ENCODE results near the gene AREL1.
"Not testable (repeated sequence)": the region's sequence is repeated elsewhere in the genome, so short reads cannot be mapped to it uniquely, and the experiment has no call there.

AREL1 gene, protein sequence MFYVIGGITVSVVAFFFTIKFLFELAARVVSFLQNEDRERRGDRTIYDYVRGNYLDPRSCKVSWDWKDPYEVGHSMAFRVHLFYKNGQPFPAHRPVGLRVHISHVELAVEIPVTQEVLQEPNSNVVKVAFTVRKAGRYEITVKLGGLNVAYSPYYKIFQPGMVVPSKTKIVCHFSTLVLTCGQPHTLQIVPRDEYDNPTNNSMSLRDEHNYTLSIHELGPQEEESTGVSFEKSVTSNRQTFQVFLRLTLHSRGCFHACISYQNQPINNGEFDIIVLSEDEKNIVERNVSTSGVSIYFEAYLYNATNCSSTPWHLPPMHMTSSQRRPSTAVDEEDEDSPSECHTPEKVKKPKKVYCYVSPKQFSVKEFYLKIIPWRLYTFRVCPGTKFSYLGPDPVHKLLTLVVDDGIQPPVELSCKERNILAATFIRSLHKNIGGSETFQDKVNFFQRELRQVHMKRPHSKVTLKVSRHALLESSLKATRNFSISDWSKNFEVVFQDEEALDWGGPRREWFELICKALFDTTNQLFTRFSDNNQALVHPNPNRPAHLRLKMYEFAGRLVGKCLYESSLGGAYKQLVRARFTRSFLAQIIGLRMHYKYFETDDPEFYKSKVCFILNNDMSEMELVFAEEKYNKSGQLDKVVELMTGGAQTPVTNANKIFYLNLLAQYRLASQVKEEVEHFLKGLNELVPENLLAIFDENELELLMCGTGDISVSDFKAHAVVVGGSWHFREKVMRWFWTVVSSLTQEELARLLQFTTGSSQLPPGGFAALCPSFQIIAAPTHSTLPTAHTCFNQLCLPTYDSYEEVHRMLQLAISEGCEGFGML

DNA sequence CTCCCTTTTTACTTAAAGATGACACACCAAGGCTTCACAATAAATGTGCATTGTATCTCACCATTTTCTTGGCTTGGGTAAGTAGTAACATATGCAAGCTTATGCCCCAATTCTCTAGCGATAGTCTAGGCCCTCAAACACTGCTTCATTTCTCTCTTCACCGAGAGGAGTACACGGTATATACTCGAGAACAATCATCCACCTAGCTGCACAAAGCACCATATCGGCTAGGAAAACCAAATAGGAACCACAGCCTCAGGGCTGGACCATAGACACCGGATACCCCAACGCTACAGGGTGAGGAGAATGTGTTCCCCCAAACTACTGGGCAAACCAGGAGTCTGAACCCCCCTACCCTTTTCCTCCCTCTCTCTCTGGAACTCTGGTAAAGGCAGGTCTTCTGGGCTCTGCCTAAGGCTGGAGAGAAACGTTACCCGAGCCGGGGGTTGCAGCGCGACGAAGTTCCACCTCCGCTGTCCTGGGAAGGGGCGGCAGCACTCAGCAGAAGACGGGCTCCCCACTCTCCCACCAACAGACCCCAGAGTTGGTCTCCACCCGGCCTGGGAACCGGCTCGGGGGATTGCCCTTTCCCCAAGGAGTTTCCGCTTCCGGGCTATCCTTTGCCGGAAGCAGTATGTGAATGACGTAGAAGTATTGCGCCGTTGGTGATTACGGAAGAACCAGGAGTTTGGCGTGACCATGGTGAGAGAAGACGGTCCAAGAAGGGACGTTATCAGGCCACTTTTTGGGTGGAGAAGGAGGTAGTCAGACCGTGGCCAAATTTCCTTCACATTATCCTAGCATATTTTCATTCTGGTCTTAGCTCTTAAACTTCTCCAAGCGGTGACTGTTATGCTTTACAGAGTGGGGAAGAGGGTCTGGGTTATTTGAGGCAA is at the start of gene AREL1, which contains the start of gene FCF1:
Gene AREL1 (minus strand): TSS at position 582 of the 896 bp plus-strand sequence. CDS start 27,465 bp downstream, outside the sequence.
Gene FCF1 (plus strand): TSS at position 646 of the 896 bp plus-strand sequence. CDS start 54 bp downstream, at position 700.
- DNase-seq: peak; percentile 72

DNA sequence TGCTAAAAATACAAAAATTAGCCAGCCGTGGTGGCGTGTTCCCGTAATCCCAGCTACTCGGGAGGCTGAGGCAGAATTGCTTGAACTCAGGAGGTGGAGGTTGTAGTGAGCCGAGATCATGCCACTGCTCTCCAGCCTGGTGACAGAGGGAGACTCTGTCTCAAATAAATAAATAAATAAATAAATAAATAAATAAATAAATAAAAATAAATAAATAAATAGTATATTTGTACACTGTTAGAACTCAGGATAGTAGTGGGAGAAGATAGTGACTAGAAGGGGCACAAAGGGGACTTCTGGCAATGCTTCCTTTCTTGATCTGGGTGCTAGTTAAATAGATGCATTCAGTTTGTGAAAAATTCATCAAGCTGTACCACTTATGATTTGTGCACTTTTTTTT is 45.6 kb upstream of the AREL1 start:
- not testable (repeated sequence) for DNase-seq

DNA sequence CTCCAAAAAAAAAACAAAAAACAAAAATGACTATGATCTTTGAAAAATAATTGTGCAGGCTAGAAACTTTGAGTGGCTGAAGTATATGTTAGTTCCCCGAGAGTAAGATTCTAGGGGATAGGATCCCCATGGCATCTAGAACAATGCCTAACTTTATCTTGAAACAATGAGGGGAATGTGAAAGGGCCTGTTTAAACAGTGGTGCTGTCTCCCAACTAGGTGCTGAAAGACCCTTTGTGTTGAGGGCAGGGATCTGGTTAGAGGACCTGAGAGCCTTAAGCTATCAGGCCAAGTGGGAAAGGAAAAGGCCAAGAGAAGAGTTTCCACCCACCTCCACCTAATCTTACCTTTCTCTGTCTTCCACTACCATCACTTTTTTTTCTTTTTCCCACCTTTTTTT is 43.4 kb upstream of the AREL1 start:
- no peak for DNase-seq

DNA sequence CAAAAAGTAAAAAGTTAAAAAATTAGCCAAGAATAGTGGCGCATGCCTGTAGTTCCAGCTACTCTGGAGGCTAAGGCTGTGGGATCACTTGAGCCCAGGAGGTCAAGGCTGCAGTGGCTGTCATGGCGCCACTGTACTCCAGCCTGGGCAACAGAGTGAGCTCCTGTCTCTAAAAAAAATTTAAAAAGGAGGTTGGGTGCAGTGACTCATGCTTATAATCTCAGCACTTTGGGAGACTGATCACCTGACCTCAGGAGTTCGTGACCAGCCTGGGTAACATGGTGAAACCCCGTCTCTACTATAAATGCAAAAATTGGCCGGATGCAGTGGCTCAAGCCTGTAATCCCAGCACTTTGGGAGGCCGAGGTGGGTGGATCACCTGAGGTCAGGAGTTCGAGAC is 42.0 kb upstream of the AREL1 start:
- no peak for DNase-seq

DNA sequence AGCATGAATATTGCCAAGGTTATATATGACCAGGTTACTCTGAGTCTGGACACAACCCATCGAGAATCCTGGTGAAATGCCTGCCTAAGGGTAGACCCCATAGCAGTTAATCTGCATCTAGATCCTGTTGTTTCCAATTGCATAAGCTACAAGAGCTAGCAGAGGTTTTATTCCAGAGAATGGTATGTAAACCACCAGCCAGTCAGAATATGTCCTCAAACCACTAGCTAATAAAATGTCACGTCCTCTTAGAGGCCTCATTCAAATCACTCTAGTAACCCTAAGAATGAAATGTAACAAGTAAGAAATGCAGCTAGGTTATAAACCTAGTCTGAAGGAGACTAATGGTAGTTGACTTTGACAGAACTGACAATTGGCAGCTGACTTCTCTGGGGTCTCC is 41.3 kb upstream of the AREL1 start:
- DNase-seq: no peak

DNA sequence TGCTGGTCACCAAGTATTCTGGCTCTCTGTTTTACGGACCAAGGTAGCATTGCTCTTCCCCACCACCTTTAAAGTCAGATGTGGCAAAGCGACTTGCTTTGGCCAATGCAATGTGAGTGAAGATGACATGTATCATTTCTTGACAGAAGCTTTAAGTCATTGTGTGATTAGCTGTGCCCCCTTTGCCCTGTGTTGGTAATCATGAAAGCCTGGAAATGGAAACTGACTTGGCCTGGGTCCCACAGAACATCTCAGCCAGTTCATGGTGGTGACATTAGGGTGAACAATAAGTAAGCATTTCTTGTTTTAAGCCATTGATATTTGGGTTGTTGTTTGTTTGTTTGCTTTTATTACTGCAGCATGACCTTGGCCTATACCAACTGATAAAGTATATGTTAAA is 34.4 kb upstream of the AREL1 start:
- DNase-seq: no peak

DNA sequence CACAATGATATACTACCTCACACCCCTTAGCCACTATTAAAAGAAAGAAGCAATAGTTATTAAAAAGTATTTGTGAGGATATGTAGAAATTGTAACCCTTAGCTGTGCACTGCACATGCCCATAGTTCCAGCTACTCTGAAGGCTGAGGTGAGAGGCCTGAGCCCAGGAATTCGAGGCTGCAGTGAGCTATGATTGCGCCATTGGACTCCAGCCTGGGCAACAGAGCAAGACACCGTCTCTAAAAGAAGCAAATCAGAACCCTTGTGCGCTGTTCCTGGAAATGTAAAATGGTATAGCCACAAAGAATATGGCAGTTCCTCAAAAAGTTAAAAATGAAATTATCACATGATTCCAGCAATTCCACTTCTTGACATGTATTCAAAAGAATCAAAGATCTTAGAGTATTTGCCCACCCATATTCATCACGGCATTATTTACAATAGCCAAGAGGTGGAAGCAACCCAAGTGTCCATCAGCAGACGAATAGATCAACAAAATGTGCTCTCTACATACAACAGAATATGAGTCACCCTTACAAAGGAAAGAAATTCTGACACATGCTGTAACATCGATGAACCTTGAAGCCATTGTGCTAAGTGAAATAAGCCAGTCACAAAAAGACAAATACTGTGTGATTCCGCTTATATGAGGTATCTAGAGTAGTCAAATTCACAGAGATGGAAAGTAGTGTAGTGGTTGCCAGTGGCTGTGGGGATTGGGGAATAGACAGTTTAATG is 26.6 kb upstream of the AREL1 start:
- no peak for DNase-seq

DNA sequence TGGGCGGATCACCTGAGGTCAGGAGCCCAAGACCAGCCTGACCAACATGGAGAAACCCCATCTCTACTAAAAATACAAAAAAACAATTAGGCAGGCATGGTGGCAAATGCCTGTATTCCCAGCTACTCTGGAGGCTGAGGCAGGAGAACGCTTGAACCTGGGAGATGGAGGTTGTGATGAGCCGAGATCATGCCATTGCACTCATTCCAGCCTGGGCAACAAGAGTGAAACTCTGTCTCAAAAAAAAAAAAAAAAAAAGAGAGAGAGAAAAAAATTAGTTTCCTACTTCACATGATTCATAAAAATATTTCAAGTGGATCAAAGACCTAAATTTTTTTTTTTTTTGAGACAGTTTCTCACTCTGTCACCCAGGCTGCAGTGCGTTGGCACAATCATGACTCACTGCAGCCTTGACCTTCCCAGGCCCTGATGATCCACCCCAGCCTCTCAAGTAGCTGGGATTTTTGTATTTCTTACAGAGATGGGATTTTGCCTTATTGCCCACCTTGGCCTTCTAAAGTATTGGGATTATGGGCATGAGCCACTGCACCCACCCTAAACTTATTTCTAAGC is 25.0 kb upstream of the AREL1 start:
- DNase-seq: no peak

DNA sequence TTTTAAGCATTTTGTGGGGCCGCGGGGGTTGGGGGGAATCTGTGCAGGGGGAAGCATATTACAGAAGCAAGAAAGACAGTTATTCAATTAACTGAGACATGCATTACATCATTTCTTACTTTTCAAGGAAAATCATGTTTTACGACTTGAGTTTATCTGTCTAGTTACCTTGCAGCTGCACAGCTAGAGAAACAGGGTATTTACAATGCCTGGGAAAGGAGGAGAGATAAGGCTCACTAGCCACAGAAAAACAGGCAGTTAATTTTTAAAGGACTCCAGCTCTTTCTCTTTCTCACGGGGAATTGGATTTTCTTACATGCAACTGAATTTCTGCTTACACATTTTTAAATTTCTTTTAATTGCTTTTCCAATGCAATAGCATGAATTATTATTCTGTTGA is 22.2 kb upstream of the AREL1 start:
- DNase-seq: no peak

DNA sequence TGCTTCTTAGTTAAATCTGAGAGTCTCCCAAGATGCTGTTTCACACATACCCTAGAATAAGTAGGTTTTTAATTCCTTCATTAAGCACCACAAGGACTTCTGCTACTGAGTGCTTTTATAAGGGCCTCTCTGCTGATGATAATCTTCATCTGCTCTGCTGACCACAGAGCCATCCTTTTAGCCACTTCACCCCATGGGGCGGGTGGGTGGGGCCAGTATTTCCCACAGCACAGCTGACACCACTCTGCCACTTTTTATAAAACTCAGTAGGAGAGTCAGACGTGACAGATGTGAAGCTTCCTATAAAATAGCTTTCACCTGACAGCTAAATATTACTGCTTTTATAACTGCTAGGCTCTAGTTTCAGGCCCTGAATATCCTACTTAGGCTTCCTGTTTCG is 20.3 kb upstream of the AREL1 start:
- no peak for DNase-seq

DNA sequence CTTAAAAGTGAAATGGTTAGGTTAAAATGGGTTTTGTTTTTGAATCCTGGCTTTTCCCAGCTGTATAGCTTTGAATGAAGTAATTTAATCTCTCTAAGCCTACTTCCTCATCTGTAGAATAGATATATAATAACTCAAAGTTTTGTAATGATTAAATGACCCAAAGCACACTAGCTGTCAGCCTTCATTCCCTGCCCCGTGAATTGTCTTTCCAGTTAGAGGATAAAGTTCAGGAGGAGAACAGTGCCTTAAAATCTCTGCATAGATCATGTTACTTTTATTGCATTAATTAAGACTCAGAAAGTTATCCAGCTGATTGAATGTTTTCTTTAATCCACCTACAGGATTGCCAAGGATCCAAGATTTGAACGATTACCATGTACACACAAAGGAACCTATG is 19.5 kb upstream of the AREL1 start:
- DNase-seq: no peak

DNA sequence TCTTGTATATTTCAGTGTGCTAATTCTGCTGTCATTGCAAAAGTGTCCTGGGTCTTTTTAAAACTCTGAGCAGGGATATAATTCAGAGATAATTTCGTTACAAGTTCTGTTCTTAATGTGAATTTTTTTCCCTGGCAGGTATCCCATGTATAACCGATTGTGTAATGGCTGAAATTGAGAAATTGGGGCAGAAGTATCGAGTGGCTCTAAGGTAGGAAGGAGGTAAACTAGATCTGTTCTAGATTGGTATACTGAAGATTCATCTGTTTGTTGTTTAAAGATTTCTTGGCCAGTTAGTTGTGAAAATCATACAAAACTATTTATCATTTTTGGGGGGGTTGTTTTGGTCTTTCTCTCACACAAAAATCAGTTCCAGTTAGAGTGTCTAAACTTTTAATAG is 10.3 kb upstream of the AREL1 start:
- DNase-seq: no peak

DNA sequence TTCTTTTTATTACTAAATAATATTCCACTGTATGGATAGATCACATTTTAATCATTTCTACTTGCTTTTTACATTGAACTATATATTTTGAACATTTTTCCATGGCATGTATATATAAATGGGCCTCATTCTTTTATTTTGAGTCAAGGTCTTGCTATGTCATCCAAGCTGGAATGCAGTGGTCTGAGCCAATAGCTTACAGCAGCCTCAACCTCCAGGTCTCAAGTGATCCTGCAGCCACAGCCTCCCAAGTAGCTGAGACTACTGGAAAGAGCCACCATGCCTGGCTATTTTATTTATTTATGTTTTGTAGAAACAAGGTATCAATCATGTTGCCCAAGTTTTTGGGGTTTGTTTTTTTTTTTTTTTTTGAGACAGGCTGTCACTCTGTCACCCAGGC is 7.6 kb upstream of the AREL1 start:
- DNase-seq: no peak

DNA sequence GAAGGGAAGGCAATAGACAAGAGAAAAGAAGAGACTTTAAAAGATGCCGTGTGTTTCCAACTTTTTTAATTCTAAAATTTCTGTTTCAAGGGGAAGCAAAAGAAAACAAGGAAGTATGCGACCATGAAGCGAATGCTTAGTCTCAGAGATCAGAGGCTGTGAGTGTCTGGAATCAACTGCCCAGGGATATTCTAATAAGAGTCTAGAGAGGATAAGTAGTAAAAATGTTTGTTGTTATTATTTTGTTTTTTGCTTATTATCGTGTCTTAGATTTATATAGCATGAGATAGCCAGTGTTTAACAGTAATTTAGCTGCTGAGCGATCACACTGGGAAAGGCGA is 485 bp upstream of the AREL1 start:
- no peak for DNase-seq

DNA sequence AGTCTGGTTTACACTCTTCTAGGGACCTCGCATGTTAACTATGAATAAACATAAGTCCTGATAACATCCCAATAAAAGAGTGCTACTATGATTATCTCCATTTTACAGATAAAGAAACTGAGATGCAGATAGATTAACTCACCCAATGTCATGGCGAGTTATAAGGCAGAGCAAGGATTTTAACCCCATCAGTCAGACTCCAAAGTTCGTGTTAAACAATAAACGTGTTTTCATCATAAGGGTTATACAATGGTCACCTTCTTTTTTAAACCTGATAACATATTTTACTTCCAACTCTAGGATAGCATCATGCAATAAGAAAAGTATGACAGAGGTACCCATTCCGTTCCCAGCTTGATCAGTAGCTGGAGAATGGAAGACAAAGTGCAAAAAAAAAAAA is 1.2 kb downstream of the AREL1 start:
- DNase-seq: no peak

DNA sequence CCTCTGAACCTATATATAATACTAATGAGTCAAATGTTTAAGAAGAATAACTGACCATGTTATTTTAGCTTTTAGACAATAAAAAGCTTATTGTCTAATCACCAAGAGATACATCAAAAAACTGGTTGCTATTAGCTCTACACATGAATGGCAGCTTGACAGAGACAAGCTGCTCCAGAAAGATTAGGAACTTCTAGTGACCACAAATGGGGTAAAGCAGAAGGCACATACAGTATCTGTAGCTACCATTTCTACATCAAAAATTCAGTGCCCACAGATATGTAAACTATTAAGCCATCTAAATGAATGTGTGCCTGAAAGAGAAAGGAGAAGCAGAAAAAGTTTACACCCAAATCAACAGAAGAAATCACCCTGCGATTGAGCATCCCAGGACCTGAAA is 2.4 kb downstream of the AREL1 start:
- no peak for DNase-seq

DNA sequence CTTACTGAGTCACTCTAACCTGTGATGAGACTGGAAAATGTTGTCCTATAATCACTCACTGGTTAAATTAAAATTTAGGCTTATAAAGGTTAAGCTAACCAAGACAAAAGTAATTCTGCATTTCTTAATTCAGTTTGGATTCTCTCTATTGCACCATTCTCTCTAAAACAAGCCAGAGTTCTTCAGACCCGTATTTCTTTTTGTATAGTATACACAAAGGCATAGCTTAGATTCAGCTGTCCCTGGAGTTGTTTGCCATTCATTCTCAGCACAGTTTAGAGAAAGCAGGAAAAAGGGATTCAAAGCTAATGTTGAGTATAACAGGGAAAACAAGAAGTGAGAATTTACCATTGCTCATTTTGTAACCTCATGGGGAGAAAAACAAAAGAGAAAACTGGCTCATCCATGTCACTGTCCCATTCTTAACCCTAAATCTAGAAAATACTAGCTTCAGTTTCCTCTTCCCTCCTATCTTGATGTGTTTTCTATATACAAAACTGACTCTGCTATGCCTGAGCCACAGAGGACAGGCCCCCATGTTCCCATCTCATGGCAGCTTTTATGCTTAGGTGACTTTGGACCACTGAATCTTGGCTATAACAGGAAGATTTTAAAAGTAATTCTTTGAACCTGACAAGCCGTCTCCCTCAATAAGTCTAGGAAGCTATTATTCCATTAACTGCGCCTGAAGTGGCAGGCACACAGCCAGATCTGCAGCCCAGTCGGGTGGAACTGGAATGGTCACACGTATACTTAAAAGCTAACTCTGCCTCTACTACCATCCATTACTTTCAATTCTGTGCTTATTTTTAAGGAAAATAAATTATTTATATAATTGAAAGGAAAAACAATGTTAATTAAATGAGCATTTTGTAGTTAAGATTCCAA is 7.0 kb downstream of the AREL1 start:
- no peak for DNase-seq

DNA sequence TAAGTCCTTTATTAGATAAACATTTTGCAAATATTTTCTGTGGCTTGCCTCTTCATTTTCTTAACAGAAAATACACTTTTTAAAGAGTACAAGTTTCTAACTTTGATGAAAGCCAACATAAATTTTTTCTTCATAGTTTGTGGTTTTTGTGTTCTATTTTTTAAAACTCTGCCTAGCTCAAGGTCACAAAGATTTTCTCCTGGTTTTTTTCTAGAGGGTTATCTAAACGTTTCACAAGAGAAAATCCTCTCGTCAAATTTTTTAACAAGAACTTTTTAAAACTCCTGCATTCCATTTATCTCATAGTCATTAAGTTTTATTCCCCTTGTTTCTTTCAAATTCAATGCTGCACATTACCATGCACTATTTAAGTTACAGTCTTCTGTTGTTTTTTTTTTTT is 8.2 kb downstream of the AREL1 start:
- no peak for DNase-seq

DNA sequence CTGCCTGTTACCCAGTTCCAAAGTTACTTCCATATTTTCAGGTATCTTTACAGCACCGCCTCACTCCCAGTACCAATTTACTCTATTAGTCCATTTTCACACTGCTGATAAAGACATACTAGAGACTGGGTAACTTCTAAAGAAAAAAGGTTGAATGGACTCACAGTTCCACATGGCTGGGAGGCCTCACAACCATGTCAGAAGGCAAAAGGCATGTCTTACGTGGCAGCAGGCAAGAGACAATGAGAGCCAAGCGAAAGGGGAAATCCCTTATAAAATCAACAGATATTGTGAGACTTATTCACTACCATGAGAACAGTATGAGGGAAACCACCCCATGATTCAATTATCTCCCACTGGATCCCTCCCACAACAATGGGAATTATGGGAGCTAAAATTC is 9.8 kb downstream of the AREL1 start:
- no peak for DNase-seq

DNA sequence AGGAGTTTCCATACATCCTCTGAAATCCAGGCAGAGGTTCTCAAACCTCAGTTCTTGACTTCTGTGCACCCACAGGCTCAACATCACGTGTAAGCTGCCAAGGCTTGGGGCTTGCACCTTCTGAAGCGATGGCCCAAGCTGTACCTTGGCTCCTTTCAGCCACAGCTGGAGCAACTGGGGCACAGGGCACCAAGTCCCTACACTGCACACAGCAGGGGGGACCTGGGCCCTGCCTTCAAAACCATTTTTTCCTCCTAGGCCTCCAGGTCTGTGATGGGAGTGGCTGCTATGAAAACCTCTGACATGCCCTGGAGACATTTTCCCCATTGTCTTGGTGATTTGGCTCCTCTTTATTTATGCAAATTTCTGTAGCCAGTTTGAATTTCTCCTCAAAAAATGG is 10.6 kb downstream of the AREL1 start:
- DNase-seq: no peak

DNA sequence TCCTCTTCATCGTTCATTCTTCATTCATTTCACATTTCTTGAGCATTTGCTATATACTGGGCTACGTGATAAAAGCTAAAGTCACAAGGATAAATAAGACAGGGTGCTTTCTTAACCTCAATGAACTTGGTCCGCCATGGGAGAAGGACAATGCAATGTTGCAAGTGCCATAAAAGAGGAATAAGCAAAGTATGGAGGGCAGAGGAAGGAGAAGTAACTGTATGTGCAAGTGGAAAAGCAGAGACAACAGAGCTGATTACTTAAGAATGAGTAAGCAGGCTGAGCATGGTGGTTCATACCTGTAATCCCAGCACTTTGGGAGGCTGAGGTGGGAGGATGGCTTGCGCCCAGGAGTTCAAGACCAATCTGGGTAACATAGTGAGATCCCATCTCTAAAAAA is 14.4 kb downstream of the AREL1 start:
- no peak for DNase-seq
